Psoas muscle (tissue), 8 donors: Measurements from ENCODE around the gene GNAZ. TPM values are rescaled to one million over a fixed set of nuclear protein-coding genes. Genes with fewer than 3 reads are reported as not detected.
A peak's percentile ranks its signal among the peaks of the same experiment; 100 is the strongest.

Experiments
- ATAC-seq, 4 donors: fragments of 200-7000 bp; cut with Tn5 transposase; one replicate each; pipeline ENCODE4 v1.9.1; 2020; ENCODE audit warnings: moderate library complexity in 3 of 4, mild to moderate bottlenecking in 2 of 4
- DNase-seq, 2 donors: peaks; one replicate each; pipeline ENCODE4 v3.0.0-alpha.2; 2020
- H3K27ac ChIP-seq: fragments of 200-600 bp; one replicate; pipeline ENCODE4 v1.8.0; 2022
- H3K27me3 ChIP-seq, 3 donors: fragments of 200-600 bp in 1 of 3; one replicate each; pipeline versions ENCODE4 v1.6.1 to v1.8.0; 2013 to 2022; ENCODE audit warnings: low read length in 2 of 3, mild to moderate bottlenecking in 2 of 3, moderate library complexity in 1 of 3; ENCODE audit not compliant: insufficient read depth in 3 of 3
- H3K36me3 ChIP-seq, 2 donors: fragments of 200-600 bp in 1 of 2; one replicate each; pipeline versions ENCODE4 v1.6.1 to v1.8.0; 2013 to 2022; ENCODE audit warnings: low read depth in 1 of 2, mild to moderate bottlenecking in 1 of 2, moderate library complexity in 1 of 2; ENCODE audit not compliant: insufficient read depth in 1 of 2
- H3K4me1 ChIP-seq: fragments of 200-600 bp; one replicate; pipeline ENCODE4 v1.8.0; 2022
- H3K4me3 ChIP-seq: fragments of 200-600 bp; one replicate; pipeline ENCODE4 v1.8.0; 2022; ENCODE audit warnings: mild to moderate bottlenecking
- H3K9me3 ChIP-seq: fragments of 200-600 bp; one replicate; pipeline ENCODE4 v1.8.0; 2022
- CTCF ChIP-seq: fragments of 200-600 bp; IDR thresholded peaks from one replicate; pipeline ENCODE4 v1.8.0; 2022; ENCODE audit warnings: antibody characterized with exemption
- WGBS, 3 donors: extraction: QIAGEN DNeasy Blood & Tissue Kit; methylation state at CpG; one replicate each; pipeline versions ENCODE4 v1.1.6 to v1.1.7; 2013; 5-methylcytosine and 5-hydroxymethylcytosine counted together
- intact Hi-C, 2 donors: fragments of 100-400 bp; cut with DNase I; formaldehyde crosslinking; loops; one replicate each; pipeline versions ENCODE4 v1.11.0 to v1.14.2; 2022
- polyA plus RNA-seq, 3 donors: library from polyadenylated mRNA; stranded (reverse); fragments of 200-250 nt; gene quantifications; one replicate each; pipeline ENCODE4 v1.2.3, GENCODE V29; 2013
- total RNA-seq, 4 donors: library from RNA; stranded (reverse); fragmentation: NEBNext Ultra II Directional in 2 of 4; extraction: Animal tissue kit (Norgen Biotek cat#: 25700) in 2 of 4; gene quantifications; one replicate each; pipeline versions ENCODE4 v1.2.1 to v1.2.4, GENCODE V29; 2021 to 2023
- donor health status: healthy with polysubstance abuse.
- donor health status: DM: no; HTN: no; CAD: no; lungs with moderate emphysema.
- donor health status: Bipolar disorder and iron deficiency.
- donor health status: healthy.
- donor health status: DM: yes; HTN: yes; CAD: no.
- donor health status: DM: no; HTN: no; CAD: no.
- donor health status: DM: no; HTN: no; CAD: no.
- donor health status: DM: yes; HTN: yes; CAD: no.

GNAZ gene
- total and polyA plus RNA-seq, 7 donors = 0.99 to 3.9 (median 1.7) TPM

- Histone ChIP-seq H3K36me3 (no peaks in the 10 kb centered on the region), H3K9me3 (no peaks in the 10 kb centered on the region), H3K4me3 (no peak overlapping the region), H3K4me1 (no peaks in the 10 kb centered on the region), H3K27me3 (peaks cover 0 to 11% (median 2%) of the 10 kb centered on the region in 3 donors), H3K27ac (no peak overlapping the region)
- no peak for ATAC-seq
- 93 to 97% (median 95%) methylated on average over 11 of the region's 11 CpGs for WGBS, 3 donors
- DNase-seq = peak; percentile 6 to 20
- intact Hi-C loops = no loop called here
- TF ChIP-seq CTCF = no peak
Observed at GRCh38 chr22:23072911-23073491, 2.7 kb downstream of the GNAZ start.

GRCh38 chr22:23073526-23074229, 3.4 kb downstream of the GNAZ start:
- WGBS, 3 donors = 78 to 82% (median 80%) methylated on average over 13 of the region's 13 CpGs
- Histone ChIP-seq H3K9me3 (no peaks in the 10 kb centered on the region), H3K27ac (no peak overlapping the region), H3K27me3 (peaks cover 0 to 11% (median 2%) of the 10 kb centered on the region in 3 donors), H3K4me1 (no peaks in the 10 kb centered on the region), H3K36me3 (no peaks in the 10 kb centered on the region), H3K4me3 (no peak overlapping the region)
- ATAC-seq = no peak
- peak; percentile 7 to 39 for DNase-seq
- intact Hi-C loops = no loop called here
- TF ChIP-seq CTCF = no peak

GRCh38 chr22:23074451-23074850, 4.1 kb downstream of the GNAZ start:
- Histone ChIP-seq H3K4me3 (no peak overlapping the region), H3K27me3 (peaks cover 0 to 11% (median 2%) of the 10 kb centered on the region in 3 donors), H3K27ac (no peak overlapping the region), H3K4me1 (no peaks in the 10 kb centered on the region), H3K9me3 (no peaks in the 10 kb centered on the region), H3K36me3 (no peaks in the 10 kb centered on the region)
- intact Hi-C loops = no loop called here
- TF ChIP-seq CTCF = no peak
- WGBS, 3 donors = 93 to 96% (median 96%) methylated on average over 7 of the region's 7 CpGs
- DNase-seq (peak; percentile 7 to 26), ATAC-seq (no peak)

- TF ChIP-seq CTCF = no peak
- Histone ChIP-seq H3K36me3 (no peaks in the 10 kb centered on the region), H3K9me3 (no peaks in the 10 kb centered on the region), H3K27ac (no peak overlapping the region), H3K4me1 (no peaks in the 10 kb centered on the region), H3K27me3 (peaks cover 0 to 11% (median 2%) of the 10 kb centered on the region in 3 donors), H3K4me3 (no peak overlapping the region)
- peak; percentile 5 to 21 for DNase-seq
- intact Hi-C loops = no loop called here
- 90 to 96% (median 91%) methylated on average over 3 to 4 of the region's 4 CpGs for WGBS, 3 donors
- ATAC-seq = no peak
Observed at GRCh38 chr22:23075050-23075449, 4.7 kb downstream of the GNAZ start.
